Neuronal stem cell (in vitro differentiated cells): Measurements from ENCODE around the gene CATSPERD.

Source experiments
- DNase-seq: peaks from one replicate; pipeline ENCODE4 v3.0.0-alpha.2; 2013; ENCODE audit warnings: low spot score
- H2AFZ ChIP-seq: one replicate; pipeline ENCODE4 v1.6.1; 2013; ENCODE audit warnings: mild to moderate bottlenecking, low read length, inconsistent platforms
- H2AK5ac ChIP-seq: 2 replicates; pipeline ENCODE4 v1.6.1; 2013; ENCODE audit warnings: low read depth, mild to moderate bottlenecking, inconsistent platforms, low read length, moderate library complexity, mixed read lengths
- H2BK120ac ChIP-seq: 2 replicates; pipeline ENCODE4 v1.6.1; 2013; ENCODE audit warnings: low read depth, mild to moderate bottlenecking, inconsistent platforms, low read length, moderate library complexity, mixed read lengths
- H2BK12ac ChIP-seq: one replicate; pipeline ENCODE4 v1.6.1; 2013; ENCODE audit warnings: low read length, inconsistent platforms
- H2BK15ac ChIP-seq: 2 replicates; pipeline ENCODE4 v1.6.1; 2013; ENCODE audit warnings: mild to moderate bottlenecking, low read length, inconsistent platforms, mixed read lengths
- H2BK5ac ChIP-seq: one replicate; pipeline ENCODE4 v1.6.1; 2013; ENCODE audit warnings: inconsistent platforms, mild to moderate bottlenecking, low read length, moderate library complexity
- H3K14ac ChIP-seq: one replicate; pipeline ENCODE4 v1.6.1; 2013; ENCODE audit warnings: low read length, inconsistent platforms
- H3K18ac ChIP-seq: 2 replicates; pipeline ENCODE4 v1.6.1; 2013; ENCODE audit warnings: low read length, inconsistent platforms
- H3K23ac ChIP-seq: 2 replicates; pipeline ENCODE4 v1.6.1; 2013; ENCODE audit warnings: low read depth, mild to moderate bottlenecking, mixed read lengths, low read length, inconsistent platforms; ENCODE audit not compliant: poor library complexity
- H3K27ac ChIP-seq: replicated peaks from 3 replicates; pipeline ENCODE4 v1.5.1; 2013; ENCODE audit warnings: low read length, inconsistent platforms
- H3K27me3 ChIP-seq, 3 experiments: 2 replicates each; pipeline ENCODE4 v1.6.1; 2013; ENCODE audit warnings: low read length in 3 of 3, mild to moderate bottlenecking in 2 of 3, inconsistent platforms in 1 of 3, low read depth in 1 of 3, mixed read lengths in 1 of 3, moderate library complexity in 1 of 3; ENCODE audit not compliant: control insufficient read depth in 3 of 3, insufficient read depth in 3 of 3
- H3K36me3 ChIP-seq, 2 donors: replicated peaks in 1 of 2; 2 replicates each; pipeline ENCODE4 v1.6.1; 2013; ENCODE audit warnings: low read length in 2 of 2; ENCODE audit not compliant: control insufficient read depth in 2 of 2, insufficient read depth in 2 of 2
- H3K4ac ChIP-seq: 2 replicates; pipeline ENCODE4 v1.6.1; 2013; ENCODE audit warnings: inconsistent platforms, mild to moderate bottlenecking, low read length, moderate library complexity
- H3K4me1 ChIP-seq, 2 donors: 1 replicate in 1 of 2; 2 replicates in 1 of 2; pipeline ENCODE4 v1.6.1; 2013; ENCODE audit warnings: low read length in 2 of 2, low read depth in 1 of 2; ENCODE audit not compliant: control insufficient read depth in 2 of 2, insufficient read depth in 1 of 2
- H3K4me2 ChIP-seq: one replicate; pipeline ENCODE4 v1.6.1; 2013; ENCODE audit warnings: mild to moderate bottlenecking, low read length, inconsistent platforms; ENCODE audit not compliant: insufficient read depth, poor library complexity, severe bottlenecking
- H3K4me3 ChIP-seq, 2 donors: 2 replicates each; pipeline ENCODE4 v1.5.1; 2013; ENCODE audit warnings: low read length in 2 of 2, mild to moderate bottlenecking in 2 of 2, inconsistent platforms in 1 of 2, moderate library complexity in 1 of 2
- H3K79me1 ChIP-seq: one replicate; pipeline ENCODE4 v1.6.1; 2013; ENCODE audit warnings: low read depth, mild to moderate bottlenecking, inconsistent platforms, low read length, moderate library complexity
- H3K9ac ChIP-seq: one replicate; pipeline ENCODE4 v1.6.1; 2013; ENCODE audit warnings: mild to moderate bottlenecking, low read depth, low read length, inconsistent platforms; ENCODE audit not compliant: poor library complexity
- H3K9me3 ChIP-seq, 2 donors: replicated peaks in 1 of 2; 2 replicates each; pipeline versions ENCODE3 to v1.6.1; 2013; ENCODE audit warnings: low read length in 2 of 2, mild to moderate bottlenecking in 2 of 2, inconsistent platforms in 1 of 2, low read depth in 1 of 2, mixed read lengths in 1 of 2, moderate library complexity in 1 of 2; ENCODE audit not compliant: control insufficient read depth in 2 of 2, insufficient read depth in 1 of 2
- H4K8ac ChIP-seq: one replicate; pipeline ENCODE4 v1.6.1; 2013; ENCODE audit warnings: low read depth, mild to moderate bottlenecking, inconsistent platforms, low read length, moderate library complexity
- H4K91ac ChIP-seq: one replicate; pipeline ENCODE4 v1.6.1; 2013; ENCODE audit warnings: low read length, low read depth, mild to moderate bottlenecking, inconsistent platforms; ENCODE audit not compliant: poor library complexity
- WGBS, 2 donors: extraction: QIAGEN DNeasy Blood & Tissue Kit; methylation state at CpG; one replicate each; pipeline ENCODE4 v1.1.7; 2013; ENCODE audit warnings: missing lambda C conversion rate in 2 of 2, mixed read lengths in 1 of 2; ENCODE audit not compliant: insufficient read length in 2 of 2, insufficient replicate concordance in 1 of 2; ENCODE audit errors: extremely low coverage in 2 of 2; 5-methylcytosine and 5-hydroxymethylcytosine counted together

Gene CATSPERD

GRCh38 chr19:5706876-5707573 lies 13.4 kb upstream of the CATSPERD start:
- Histone ChIP-seq H3K9ac (no peak overlapping the region), H2AFZ (no peak overlapping the region), H3K14ac (no peak overlapping the region), H2BK5ac (no peak overlapping the region), H3K4ac (no peak overlapping the region), H2BK120ac (no peak overlapping the region), H3K27ac (no peak overlapping the region), H3K4me2 (no peak overlapping the region), H3K27me3 (no peaks in the 10 kb centered on the region), H2BK15ac (no peak overlapping the region), H3K79me1 (peaks cover 11% of the 10 kb centered on the region), H2BK12ac (no peak overlapping the region), H3K4me1 (no peaks in the 10 kb centered on the region), H3K9me3 (peaks cover 0 to 6% of the 10 kb centered on the region in 2 donors), H3K18ac (no peak overlapping the region), H3K23ac (peak overlapping the region; percentile 80), H4K91ac (no peak overlapping the region), H3K36me3 (peaks cover 54 to 84% of the 10 kb centered on the region in 2 donors), H2AK5ac (no peak overlapping the region), H4K8ac (no peak overlapping the region), H3K4me3 (no peak overlapping the region)
- WGBS, 2 donors = no CpG with 5 or more reads among the region's 35 CpGs
- DNase-seq = no peak

- Histone ChIP-seq H3K4ac (no peak overlapping the region), H2AFZ (no peak overlapping the region), H2BK15ac (no peak overlapping the region), H3K4me1 (no peaks in the 10 kb centered on the region), H4K91ac (no peak overlapping the region), H3K36me3 (peaks cover 61 to 93% of the 10 kb centered on the region in 2 donors), H3K18ac (no peak overlapping the region), H3K4me3 (peak overlapping the region in 1 of 2 donors; percentile 26), H3K27me3 (no peaks in the 10 kb centered on the region), H3K9me3 (peaks cover 0 to 6% of the 10 kb centered on the region in 2 donors), H3K23ac (peak overlapping the region; percentile 80), H3K9ac (no peak overlapping the region), H3K14ac (no peak overlapping the region), H3K79me1 (peaks cover 11% of the 10 kb centered on the region), H2BK120ac (no peak overlapping the region), H2AK5ac (no peak overlapping the region), H3K27ac (no peak overlapping the region), H4K8ac (peak overlapping the region; percentile 3), H2BK5ac (no peak overlapping the region), H2BK12ac (no peak overlapping the region), H3K4me2 (no peak overlapping the region)
- no peak for DNase-seq
- WGBS, 2 donors = no CpG with 5 or more reads among the region's 37 CpGs
Measured at GRCh38 chr19:5707576-5708575, 12.6 kb upstream of the CATSPERD start.

GRCh38 chr19:5711025-5711424 lies 9.4 kb upstream of the CATSPERD start:
- Histone ChIP-seq H2BK5ac (no peak overlapping the region), H3K9ac (no peak overlapping the region), H3K27me3 (no peaks in the 10 kb centered on the region), H3K4me3 (no peak overlapping the region), H3K14ac (no peak overlapping the region), H3K9me3 (no peaks in the 10 kb centered on the region), H2BK15ac (no peak overlapping the region), H3K36me3 (peaks cover 54 to 87% of the 10 kb centered on the region in 2 donors), H2BK120ac (peak overlapping the region; percentile 61), H3K18ac (no peak overlapping the region), H4K8ac (no peak overlapping the region), H4K91ac (no peak overlapping the region), H3K4me2 (no peak overlapping the region), H2BK12ac (no peak overlapping the region), H3K79me1 (peaks cover 9% of the 10 kb centered on the region), H2AFZ (no peak overlapping the region), H3K27ac (no peak overlapping the region), H3K4me1 (no peaks in the 10 kb centered on the region), H3K23ac (no peak overlapping the region), H2AK5ac (no peak overlapping the region), H3K4ac (no peak overlapping the region)
- no peak for DNase-seq
- WGBS, 2 donors = no CpG with 5 or more reads among the region's 8 CpGs

DNA sequence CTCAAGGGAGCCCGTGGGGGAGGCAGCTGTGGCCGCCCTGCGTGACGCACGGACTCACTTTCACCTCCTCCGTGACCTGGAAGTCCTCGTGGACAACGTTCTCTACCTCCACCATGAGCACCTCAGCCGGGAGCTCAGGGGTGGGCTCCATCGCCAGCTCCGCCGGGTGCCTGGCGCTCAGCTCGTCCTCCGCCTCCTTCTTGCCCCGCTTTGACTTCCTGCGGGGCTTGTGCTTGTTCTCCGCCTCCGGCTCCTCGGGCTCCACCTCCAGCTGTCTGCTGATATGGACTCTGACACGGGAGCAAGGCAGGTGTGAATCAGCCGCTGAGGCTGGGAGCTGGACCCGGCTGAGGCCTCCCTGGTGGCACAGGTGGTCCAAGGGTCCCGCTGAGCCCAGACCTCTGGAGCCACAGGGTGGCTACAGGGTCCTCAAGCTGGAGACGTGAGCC lies 8.7 kb upstream of the CATSPERD start:
- Histone ChIP-seq H3K4ac (no peak overlapping the region), H3K9ac (no peak overlapping the region), H2BK12ac (no peak overlapping the region), H3K23ac (no peak overlapping the region), H3K9me3 (no peaks in the 10 kb centered on the region), H2AFZ (no peak overlapping the region), H2BK5ac (peak overlapping the region; percentile 53), H2BK120ac (no peak overlapping the region), H2AK5ac (no peak overlapping the region), H4K8ac (no peak overlapping the region), H3K36me3 (peaks cover 50 to 85% of the 10 kb centered on the region in 2 donors), H3K4me2 (no peak overlapping the region), H3K14ac (no peak overlapping the region), H4K91ac (no peak overlapping the region), H3K27me3 (no peaks in the 10 kb centered on the region), H3K4me1 (no peaks in the 10 kb centered on the region), H3K18ac (no peak overlapping the region), H3K4me3 (no peak overlapping the region), H3K27ac (no peak overlapping the region), H3K79me1 (peaks cover 8% of the 10 kb centered on the region), H2BK15ac (no peak overlapping the region)
- DNase-seq = no peak
- no CpG with 5 or more reads among the region's 25 CpGs for WGBS, 2 donors
